ENCODE data around the gene KIAA0825.
A peak's percentile ranks its signal among the peaks of the same experiment; 100 is the strongest.

The KIAA0825 gene

DNA sequence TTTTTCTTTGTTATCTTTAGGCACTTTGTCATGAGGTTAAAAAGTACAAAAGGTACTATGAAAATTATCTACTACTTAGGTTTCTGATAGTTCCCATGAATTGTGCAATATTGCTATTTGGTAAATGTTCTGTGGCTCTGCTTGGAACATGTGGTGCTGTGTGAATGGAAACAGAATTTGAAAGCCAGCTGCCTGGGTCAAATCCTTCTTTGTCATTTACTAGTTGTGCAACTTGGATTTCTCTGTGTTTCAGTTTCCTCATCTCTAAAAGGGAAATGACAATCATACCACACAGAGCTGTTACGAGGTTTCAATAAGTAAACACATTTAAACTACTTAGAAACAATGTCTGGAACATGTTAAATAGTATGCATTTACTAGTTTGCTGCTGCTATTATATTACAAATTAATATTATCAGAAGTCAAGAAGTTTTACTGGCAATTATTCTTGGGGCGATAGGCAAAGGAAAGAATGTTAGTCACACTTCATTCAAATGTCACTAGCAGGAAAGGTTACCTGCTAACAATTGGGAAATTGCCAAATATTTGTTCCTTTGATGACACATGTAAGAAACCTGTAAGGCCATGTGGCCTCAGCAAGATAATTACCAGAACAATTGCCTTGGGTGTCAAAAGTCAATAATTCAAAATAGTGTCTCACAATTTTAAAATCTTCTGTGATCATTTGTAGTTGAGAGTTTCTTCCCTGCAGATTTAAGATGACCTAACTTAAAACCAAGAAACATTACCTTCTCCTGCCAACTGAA is 184.8 kb downstream of the KIAA0825 start:
- DNase-seq, result no peak

DNA sequence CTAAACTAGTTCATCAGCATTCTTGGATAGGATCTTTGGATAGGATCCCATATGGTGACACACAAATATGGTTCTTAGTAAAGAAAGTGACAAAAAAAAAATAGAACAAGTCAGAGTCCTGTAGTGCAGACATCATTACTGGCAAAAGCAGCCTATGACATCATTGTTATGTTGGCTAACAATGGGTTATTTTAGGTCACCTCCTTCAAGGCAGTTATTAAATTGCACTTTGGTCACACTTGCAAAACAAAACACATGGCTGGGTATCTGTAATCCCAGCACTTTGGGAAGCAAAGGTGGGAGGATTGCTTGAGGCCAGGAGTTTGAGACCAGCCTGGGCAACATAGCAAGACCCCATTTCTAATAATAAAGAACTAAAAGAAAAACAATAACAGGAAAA is 185.9 kb downstream of the KIAA0825 start:
- no peak for DNase-seq

DNA sequence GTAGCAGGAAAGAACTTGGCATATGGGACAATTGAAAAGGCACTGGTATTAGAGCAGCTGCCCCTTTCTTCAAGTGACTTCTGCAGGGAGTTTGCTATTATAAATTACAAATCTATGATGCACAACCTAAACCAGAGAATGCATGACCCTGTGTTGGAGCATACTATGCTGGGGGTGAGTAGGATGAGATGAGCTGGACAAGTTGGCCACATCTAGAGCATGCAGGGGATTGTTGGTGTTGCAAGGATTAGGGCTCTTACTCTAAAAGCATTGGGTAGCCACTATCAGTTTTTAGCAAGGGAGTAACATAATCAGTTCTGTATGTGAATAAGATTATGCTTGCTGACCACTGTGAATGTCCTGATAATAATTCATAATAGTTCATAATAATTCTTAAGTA is 186.7 kb downstream of the KIAA0825 start:
- DNase-seq, result no peak

DNA sequence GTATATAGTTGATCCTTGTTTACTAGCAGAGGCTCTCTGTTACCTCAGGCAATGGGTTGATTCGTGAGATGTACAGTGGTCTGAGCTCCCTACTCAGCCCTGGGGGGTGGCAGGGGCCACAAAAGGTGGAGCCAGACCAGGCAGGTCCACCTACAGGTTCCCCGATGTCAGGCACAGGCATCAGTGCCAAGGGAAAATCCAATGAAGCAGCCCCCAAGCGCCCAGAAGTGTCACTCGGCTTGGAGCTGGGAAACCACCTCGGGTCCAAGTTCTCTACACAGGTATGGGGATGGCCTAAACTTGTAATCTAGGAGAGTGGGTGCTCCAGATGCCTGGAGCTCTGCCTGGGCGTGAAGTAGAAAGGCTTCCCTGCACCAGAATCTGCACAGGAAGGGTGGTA is 188.8 kb downstream of the KIAA0825 start:
- DNase-seq, result no peak

DNA sequence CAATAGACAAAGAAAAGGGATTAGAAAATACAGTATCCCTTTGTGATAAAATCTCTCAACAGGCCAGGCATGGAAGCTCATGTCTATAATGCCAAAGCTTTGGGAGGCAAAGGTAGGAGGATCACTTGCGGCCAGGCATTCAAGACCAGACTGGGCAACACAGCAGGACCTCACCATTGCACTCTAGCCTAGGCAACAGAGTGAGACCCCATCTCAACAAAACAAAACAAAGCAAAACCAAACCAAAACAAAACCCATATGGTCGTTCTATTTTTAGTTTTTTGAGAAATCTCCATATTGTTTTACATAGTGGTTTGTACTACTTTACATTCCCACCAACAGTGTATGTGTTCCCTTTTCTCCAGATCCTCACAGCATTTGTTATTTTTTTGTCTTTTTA is 193.0 kb downstream of the KIAA0825 start:
- DNase-seq, result no peak

DNA sequence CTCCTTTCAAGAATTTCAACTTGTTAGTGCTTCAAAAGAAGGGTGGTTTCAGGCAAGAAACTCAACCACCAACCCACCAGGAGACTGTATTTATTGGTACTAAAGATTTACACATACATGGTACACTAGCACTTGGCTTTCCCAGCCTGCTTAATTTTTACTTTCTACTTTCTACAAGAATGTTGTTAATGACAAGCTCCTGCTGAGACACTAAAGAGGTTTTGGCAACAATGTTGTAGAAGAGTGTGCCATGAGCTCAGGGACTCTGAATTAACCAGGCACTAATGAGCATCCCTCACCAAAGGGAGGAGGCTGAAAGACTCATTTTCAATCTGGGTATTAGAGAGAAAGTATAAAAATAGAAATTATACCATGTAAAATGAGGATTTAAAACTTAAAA is 195.0 kb downstream of the KIAA0825 start:
- DNase-seq, result peak in 1 of 2 experiments; percentile 31

DNA sequence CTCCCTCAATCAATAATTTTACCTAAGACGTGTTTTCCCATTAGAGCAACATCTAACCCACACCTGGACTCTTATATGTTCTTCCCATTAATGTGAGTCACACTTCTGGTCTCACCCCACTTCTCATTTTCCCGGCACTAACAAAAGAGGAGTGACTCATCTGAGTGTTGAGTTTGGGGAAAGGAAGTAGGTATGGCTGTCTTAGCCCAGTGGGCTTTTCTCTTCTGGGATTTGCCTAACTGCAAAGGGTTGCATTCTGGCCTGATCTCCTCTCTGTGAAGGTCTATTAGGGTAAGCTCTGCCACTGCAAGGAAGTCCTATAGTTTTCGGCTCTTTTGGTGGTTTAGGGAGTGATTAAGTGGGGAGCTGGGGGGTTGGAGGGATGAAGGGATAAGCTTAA is 195.6 kb downstream of the KIAA0825 start:
- no peak for DNase-seq

DNA sequence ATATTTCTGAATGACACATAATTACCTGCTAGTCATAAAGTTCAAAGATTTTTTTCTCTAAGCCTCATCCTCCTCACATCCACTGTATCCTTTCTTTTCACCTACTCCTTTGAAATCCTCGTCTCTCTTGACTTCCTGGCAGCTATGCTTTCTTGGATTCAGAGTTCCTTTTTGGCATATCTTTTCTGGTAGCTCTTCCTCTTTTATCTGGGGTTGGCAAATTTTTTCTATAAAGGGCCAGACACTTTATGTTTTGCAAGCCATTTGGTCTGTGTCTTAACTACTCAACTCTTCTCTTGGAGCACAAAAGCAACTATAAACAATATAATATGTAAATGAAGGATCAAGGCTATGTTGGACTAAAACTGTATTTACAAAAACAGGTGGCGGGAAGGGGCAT is 197.5 kb downstream of the KIAA0825 start:
- no peak for DNase-seq

DNA sequence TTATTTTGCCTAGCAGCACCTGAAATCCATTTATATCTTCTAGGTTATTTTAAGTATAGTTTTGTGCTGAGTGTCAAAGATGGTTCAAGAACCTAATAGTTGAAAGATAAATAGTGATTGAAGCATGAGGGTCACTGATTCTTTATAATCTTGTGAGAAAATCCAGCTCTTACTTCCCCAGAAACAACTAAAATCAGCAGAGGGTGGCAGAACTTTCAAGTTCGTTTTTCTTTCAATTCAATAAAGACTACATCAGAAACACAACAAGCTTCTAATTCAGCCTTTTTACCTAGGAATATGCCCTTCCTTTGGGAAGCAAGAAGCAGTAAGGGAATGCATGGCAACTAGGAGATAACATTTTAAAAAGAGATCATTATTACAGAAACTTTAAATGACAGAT is 202.6 kb downstream of the KIAA0825 start:
- DNase-seq, result no peak

DNA sequence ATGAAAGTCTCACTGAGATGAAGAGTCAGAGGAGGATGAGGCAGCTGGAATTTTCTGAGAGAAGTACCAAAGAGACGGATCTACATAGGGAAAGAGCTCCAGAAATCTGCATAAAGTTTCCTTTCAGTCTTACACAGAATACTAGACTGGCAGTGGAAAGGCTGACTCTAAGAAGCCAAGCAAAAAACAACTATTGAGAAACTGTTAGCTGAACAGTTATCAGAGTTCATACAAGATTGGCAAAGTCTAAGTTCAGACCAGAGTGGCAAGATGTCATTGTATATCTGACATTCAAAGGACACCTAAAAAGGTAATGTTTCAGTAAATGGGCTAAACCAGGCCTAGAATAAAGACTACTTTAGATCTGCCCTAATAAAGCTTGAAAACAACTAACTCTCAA is 209.0 kb downstream of the KIAA0825 start:
- DNase-seq, result no peak

DNA sequence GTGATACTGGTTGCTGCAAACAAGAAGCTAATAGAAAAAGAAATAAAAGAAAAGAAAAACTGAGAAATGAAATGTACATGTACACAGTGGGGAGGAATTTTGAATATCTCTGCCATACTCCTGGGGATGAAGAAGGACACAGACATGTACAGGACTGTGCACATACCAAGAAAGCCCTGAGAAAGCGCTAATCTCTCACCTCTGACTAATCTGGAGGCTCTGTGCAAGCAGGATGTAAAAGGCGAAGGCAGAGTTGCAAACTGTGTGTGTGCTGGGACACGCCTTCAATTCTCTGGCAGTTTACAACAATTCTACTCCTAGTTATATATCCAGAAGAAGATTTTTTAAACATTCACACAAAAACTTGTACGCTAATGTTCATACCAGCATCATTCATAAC is 211.4 kb downstream of the KIAA0825 start:
- DNase-seq, result no peak

DNA sequence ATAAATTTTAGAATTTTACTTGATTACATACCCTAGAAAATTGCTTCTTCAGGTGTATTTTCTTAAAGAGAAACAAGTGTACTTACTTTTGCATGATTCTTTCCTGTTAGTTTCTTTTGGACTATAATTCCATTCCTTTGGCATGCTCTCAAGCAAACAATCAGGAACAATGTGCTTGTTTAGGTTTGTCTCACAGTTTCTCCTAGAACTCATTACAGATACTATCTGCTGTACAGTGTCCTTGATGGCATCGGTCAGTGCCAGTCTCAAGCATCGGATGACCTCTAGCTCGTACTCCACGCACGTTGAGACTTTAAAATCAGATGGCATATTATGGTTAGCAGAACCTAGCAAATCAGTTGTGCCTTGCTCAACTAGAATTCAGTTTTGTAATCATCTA is 214.9 kb downstream of the KIAA0825 start:
- no peak for DNase-seq

DNA sequence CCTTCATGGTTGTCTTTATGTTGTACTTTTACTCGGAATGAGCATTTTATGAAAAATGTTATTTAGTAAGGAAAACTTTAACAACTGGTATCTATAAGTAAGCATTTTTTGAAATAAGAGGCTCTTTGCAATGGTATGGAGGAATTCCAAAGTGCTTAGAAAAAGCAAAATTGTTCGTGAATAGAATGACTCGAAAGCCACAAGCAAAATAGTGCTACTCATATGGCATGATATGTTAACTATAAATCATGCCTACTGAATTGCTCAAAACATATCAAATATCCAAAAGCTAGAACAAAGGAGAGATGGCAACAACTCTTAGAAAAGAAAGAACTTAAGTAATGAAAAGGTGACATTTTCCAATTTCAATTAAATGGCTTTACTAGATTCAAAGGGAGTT is 216.3 kb downstream of the KIAA0825 start:
- DNase-seq, result no peak

DNA sequence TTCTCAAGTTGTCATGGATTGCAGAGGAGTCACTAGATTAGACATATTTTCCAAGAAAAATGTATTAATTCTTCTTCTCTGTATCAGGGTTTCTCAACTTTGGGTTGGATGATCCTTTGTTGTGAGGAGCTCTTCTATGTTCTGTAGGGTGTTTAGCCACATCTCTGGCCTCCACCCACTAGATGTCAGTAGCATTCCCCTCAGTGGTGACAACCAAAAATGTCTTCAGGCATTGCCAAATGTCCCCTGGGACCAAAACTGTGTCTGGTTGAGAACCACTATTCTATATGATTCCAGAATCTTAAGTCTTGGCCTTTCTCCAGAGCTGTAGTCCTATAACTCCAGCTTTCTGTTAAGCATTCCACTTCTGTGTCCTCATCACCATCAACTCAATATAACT is 220.9 kb downstream of the KIAA0825 start:
- DNase-seq, result no peak

DNA sequence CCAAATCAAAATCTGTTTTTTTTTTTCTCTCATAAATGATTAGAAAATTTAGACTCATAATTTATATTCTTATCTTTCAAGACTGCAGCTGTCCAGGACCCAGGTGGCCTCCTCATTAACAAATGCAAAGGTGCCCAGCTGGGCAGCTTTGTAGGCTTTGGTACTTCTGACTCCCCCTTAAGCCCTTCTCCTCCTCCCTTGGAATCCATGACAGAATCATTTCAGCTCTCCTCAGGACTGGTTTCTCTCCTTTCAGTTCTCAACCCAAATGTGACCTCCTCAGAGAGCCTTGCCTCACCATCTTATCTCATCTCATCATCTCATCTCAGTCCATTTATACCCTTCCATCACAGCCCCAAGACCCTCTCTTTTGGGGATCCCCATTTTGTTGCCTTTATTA is 221.7 kb downstream of the KIAA0825 start:
- DNase-seq, result no peak

DNA sequence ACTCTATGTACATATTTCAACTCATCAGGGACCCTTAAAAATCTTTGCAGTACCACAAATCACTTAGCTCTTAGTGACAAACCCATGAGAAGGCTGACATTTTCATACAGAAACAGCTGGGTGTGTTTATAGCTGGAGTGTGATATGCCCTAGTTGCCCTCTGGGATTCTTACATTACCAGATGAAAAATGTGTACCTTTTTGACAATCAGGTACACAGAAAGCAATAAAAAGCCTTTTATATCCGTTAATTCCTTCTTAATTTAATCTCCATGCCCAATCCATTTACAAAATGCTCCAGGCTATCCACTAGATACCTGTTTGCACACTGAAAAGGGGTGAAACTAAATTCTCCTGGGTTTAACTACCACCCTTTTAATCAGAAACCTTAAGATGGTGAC is 222.9 kb downstream of the KIAA0825 start:
- DNase-seq, result no peak

DNA sequence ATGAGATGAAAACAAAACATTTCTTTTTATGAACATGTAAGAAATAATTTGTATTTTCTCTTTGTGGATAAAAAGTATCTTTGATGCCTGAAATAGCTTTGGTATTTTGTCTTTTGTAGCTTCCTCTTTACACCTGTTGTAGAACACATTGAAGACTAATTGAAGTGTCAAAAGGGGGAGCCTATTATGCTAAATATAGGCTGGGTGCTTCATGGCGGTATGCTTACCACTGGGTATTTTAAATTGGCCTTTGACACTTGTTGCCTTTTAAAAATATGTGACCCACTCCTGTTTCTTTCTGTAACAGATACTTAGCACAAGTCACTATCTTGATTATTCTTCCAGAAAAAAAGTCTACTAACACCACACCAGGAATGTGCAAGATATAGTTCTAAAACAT is 226.4 kb downstream of the KIAA0825 start:
- no peak for DNase-seq

DNA sequence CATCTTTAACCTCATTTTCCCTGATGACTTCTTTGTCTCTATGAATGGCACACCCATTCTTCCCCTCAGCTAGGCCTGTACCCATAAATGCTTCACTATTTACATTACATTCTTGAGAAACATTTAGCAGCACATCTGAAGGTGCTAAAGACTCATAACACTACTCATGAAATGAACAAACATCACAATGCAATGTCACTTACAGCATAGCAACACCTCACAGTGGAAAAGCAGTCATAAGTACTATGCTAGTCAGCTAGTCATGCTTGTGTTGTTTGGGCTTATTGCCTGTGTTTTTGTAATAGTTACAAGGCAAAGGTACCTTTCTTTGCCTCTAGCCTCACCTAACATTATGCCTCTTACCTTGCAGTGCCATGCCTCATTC is 228.9 kb downstream of the KIAA0825 start:
- no peak for DNase-seq

DNA sequence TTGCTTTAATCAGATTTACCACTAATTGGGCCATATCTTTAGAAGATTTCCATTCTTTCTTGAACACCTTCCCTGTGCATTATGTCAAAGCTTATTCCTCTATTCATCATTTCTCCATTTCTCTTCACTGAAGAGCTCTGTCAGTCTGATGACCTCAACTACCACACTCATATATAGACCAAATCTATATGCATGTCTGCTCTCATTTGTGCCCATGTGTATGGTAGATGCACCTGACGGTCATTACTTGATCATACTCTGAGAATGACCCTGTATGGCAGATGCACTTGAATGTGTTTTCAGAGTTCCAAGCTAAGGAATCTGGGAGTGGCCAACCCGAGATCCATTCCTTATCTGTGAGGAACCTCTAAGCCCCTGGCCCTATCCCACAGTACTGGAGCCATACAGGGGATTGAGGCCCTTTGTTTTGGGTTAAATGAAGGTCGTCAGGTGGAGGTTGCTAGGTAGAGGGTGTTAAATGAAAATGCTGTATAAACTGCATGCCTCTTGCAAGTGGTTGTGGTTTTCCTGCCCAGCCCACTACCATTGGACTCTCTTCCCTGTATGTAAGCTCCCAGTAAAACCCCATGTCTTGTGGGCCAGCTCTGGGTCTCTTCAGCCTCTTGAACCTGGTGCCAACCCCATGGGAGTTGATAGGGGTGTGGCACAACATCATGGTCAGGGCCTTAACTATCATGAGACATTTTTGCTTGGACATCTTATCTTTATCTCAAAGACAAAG is 229.5 kb downstream of the KIAA0825 start:
- DNase-seq, result no peak

DNA sequence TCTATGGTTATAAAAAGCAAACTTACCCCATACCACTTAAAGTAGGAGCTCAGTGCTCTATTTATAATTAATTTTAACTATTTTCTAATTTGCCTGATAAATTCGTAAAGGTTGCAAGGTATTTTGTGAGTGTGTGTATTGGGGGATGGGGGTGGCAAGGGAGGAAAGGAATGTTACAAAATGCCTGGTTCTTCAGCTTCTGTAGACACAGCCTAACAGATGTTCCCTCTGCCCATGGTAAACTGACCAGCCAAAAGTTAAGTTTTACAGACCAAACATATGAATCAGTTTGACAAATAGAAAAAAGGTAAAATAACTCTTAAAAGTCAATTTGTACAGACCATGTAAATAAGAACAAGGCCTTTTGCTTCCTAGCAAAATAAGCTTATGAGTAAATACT is 232.6 kb downstream of the KIAA0825 start:
- no peak for DNase-seq

DNA sequence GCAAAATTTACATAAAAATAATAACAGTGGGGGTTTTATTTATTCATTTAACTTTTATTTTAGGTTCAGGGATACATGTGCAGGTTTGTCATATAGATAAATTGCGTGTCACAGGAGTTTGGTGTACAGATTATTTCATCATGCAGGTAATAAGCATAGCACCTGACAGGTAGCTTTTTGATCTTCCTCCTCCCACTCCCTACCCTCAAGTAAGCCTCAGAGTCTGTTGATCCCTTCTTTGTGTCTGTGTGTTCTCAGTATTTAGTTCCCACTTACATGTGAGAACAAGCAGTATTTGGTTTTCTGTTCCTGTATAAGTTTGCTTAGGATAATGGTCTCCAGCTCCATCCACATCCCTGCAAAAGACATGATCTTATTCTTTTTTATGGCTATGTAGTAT is 240.3 kb downstream of the KIAA0825 start:
- no peak for DNase-seq

DNA sequence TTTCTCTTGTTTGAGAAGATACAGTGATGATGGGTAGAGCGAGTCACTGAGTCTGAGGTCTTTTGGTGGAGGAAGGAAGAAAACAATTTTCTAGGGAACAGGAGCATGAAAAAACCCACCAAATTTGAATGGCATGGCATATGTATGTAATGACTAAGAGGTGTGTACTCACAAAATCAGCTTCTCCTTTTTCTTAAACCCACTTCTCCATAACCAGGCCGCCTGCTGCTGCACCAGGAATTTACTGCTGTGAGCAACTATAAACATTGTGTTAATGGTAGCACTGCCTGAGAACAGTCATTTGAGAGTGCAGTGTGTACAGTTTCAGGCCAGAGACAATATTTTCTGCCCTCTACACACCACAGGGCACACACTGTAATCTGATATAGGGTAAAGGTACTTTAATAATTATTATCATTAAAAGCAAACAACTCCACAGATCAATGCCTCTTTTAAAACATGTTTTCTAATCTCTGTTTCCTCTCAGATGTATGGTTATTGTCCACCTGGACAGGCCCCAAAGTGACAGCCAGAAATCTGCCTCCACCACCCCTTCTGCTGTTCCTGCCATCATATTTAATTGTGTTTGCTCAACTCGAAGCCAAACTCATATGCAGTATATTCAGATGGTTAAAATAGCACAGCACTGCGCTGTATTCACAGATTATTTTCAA is 241.6 kb downstream of the KIAA0825 start:
- DNase-seq, result no peak

DNA sequence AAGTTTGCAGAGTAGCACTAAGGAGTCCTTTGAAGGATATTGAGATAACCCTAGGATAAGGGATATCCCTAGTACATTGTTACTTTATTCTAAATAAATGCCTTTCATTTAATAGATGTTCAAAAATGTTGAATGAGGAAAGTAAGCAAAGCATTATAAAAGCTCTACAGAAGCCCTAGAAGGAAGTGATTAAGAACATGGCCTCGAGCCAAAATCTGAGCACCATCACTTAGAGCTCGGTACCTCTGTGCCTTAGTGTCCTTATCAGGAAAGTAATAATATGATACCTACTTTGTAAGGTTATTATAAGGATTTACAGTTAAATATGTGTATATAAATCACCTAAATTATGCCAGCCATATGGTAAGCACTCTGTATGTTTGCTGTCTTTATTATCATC is 242.6 kb downstream of the KIAA0825 start:
- DNase-seq, result no peak

DNA sequence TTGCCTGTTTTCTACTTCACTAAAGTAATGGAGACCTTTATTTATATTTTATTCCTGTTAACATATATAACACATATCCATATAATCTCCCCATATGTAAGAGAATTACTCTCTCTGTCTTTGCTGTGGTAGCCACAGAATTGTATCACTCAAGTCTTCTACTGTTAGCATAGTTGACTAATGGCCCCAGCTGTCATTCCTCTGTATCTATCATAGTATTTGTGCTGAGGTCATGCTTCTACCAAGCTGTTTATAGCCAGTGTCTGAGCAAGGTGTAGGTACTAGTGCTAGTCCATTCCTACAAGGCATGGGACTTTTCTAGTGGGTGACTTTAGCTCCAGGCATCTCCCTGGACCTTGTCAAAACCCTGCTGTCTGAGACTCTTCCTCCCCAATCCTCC is 244.1 kb downstream of the KIAA0825 start:
- no peak for DNase-seq
